CD4-positive, alpha-beta T cell treated with Interleukin-21 for 1 hour (primary cell): ENCODE measurements around the gene ATP2B3.

ENCODE experiments used
- DNase-seq: peaks from one replicate; pipeline ENCODE4 v3.0.0-alpha.2; 2020

ATP2B3 gene

DNA sequence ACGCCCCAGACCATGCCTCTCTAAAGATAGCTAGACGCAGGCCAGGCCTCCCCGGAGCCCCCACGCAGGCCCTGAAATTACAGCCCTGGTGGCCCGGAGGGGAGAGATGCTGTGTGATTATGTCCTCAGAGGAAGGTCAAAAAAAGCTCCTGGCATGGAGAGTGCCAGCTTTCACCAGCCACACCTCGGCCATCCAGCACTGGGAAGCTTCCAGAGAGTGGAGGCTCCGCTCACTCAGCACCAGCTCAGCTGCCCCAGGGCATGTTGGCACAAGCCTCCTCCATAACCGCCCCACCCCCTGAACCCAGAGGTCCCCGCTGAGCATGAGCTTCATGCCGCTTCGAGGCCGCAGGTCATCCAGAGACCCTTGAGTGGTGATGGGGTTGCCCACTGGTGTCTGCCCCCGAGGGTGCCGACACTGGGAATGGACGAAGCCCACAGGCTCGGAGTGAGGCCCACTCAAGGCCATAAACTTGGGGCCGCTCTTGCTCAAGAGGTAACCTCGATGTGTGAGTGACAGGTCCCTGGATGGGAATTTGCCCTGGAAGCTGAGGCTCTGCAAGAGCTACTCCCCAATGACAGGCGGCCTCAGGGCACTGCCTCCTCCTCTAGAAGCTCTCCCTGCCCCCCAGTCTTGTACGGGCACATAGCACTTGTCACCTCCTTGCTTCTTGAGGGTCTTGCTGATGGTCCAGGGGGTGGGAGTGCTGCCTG lies 27.1 kb upstream of the ATP2B3 start:
- DNase-seq: no peak

GRCh38 chrX:153491351-153491914 lies 26.0 kb upstream of the ATP2B3 start:
- no peak for DNase-seq

DNA sequence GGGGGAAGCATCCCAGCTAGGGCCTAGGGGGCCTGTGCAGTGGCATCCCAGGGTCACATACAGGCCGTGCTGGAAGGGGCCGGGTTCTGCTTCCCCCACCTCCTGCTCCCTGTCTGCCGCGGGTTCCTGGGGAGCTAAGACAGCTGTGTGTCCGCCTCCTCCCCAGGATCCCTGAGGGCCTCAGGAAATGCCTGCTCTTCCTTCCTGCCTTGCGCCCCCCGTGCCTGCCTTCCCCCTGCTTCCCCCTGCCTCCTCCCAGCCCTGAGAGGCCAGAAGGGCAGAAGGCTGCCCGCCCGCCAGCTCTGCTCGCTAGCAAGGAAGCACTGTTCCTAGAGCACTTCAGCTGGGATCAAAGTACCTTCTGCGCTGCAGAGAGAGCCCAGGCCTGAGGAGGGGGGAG lies 25.5 kb upstream of the ATP2B3 start:
- DNase-seq: no peak

DNA sequence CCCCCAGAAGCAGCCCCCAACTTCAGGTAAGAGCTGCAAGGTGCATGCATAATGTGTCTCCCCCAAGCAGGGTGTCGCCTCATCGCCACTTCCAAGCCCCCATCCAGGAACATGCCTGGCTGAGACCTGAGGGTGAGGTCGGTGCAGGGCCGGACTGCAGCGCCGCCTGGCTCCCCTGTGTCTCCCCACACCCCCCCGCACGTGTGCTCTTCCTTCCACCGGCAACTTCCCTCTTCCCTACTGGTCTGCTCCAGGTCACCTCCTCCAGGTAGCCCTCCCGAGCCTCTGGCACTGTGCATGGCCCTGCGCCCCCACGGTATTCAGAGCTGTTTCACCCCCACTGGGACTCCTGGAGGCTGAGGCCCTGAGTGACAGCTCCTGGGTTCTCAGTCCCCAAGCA lies 24.9 kb upstream of the ATP2B3 start:
- no peak for DNase-seq

- DNase-seq: no peak
Observed at GRCh38 chrX:153493085-153493484, 24.4 kb upstream of the ATP2B3 start.

DNA sequence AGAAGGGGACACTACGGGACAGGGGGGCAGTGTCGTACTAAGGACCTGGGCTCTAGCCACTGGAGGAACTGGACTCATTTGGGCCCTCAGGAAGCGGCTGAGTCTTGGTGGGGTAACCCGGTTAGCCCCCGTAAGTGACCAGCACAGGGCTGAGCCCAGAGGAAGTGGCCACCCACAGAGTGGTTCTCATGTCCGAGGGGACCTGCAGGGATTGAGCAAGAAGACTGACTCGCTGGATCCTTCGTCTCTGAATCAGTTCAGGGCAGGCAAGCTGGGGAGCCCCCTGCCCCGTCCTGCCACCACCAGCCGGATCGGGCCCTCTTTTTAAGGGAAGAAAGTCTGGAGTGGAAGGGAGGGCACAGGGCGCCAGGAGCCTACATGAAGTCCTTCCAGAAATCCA lies 23.4 kb upstream of the ATP2B3 start:
- DNase-seq: no peak

DNA sequence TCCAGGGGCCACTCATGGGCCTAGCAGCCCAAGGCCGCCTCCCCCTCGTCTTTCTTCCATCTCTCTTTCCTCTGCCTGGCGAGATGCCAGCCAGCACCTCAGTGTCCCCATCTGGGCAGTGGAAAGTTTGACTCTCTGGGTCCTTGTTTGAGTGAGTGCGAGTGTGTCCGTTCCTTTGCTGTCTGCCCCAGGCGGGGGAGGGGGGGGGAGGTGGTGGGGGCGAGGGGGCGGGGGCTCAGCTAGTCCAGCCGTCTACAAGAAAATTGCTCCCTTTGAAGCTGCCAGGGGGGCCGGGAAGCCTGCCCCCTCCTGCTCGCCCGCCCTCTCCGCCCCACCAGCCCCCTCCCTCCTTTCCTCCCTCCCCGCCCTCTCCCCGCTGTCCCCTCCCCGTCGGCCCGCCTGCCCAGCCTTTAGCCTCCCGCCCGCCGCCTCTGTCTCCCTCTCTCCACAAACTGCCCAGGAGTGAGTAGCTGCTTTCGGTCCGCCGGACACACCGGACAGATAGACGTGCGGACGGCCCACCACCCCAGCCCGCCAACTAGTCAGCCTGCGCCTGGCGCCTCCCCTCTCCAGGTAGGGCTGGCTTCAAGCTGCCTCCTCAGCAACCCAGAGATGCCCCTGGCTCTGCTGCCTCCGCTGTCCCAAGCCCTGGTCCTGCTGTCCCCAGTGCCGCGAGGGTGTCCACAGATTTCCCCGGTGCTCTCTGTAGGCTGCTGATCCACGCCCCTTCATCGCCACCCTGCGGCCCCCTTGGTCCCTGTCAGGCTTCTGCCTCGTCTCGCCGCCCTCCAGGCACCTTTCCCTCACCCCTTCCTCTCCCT lies 22.7 kb upstream of the ATP2B3 start, which contains the start of gene BGN:
Gene BGN (plus strand): TSS at position 440 of the 821 bp plus-strand sequence. CDS start 9,652 bp downstream, outside the sequence.
- peak; percentile 8 for DNase-seq

DNA sequence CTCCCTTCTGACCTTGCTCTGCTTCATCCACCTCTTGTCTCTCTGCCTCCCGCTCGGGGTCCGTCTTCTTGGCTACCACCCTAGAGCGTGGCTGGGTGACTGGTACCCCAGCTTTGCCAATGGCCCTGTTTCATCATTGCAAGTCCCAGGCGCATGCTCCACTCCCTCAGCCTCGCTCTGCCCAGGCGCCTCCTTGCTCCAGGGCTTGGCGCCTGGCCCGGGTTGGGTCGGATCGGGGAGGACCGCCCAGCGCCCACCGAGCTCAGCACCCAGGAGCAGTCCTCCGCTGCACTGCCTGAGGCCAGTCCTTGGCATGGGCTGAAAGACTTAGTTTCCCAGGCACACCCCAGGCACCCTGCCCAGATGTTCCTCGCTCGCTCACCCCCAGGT lies 22.1 kb upstream of the ATP2B3 start:
- DNase-seq: no peak

DNA sequence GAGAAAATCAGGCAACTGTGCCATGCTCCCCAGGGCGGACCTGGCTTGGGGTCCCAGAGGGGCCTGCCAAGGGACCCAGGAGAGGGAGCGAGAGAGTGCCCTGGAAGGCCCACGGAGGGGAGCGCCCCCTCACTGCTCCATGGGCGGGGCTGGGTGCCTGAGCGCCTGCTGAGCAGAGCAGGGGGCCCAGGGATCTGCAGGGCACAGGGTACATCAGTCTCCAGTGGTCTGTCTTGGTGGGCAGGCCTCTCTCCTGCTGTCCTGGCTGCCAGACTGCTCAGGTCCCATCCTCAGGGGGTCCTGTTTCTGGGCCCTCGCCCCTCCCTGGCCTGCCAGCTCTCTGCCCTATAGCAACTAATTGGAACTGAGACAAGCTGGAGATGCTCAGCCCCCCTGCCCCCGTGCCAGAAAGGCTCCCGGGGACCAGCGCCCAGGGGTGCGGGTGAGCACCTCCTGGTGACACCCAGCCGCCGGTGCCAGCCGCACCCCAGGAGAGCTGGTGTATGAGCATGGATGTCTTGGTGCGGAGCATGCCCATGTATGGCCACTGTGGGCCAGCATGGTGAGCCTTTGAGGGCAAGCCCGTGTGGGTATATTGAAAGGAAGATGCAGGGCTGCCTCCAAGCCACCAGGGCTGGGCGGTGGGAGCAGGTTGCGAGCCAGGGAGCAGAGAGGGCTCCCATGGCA lies 21.4 kb upstream of the ATP2B3 start:
- DNase-seq: no peak

DNA sequence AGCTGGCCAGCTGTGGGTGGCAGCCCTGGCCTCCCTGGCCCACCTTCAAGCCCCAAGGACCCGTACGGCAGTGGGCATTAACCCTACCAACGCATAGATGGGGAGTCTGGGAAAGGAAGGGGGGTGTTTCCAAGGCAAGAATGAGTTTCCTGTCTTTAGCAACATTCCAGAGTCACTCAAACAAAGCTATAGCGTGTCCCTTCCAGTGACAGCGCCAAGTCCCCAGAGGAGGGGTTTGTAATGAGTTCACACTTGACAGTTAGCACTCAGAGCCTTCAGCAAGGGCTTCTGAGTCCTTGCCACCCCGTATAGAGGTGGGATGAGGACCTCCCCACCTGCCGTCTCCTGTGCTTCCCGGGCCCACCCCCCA lies 20.9 kb upstream of the ATP2B3 start:
- no peak for DNase-seq

DNA sequence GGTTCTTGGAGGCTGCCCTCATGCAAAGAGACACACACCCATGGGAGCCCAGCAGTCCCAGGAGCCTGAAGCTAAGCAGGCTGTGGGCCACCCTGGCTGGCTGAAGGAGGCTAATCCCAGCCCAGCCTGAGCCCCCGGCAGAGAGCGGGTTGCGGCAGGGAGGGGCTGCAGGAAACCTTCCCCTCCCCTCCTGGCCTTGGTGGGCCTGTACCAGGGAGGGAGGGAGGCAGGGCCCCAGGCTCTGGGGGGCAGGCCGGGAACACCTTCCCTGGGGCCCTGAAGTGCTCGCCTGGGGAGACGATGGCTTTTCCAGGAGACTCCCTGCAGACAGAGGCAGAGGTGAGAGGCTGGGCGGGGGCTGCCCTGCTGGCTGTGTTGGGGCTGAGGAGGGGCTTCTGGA lies 19.0 kb upstream of the ATP2B3 start:
- no peak for DNase-seq

GRCh38 chrX:153499341-153499740 lies 18.1 kb upstream of the ATP2B3 start:
- no peak for DNase-seq

GRCh38 chrX:153499876-153500275 lies 17.6 kb upstream of the ATP2B3 start:
- DNase-seq: no peak

- no peak for DNase-seq
Observed at GRCh38 chrX:153500676-153501280, 16.7 kb upstream of the ATP2B3 start.

DNA sequence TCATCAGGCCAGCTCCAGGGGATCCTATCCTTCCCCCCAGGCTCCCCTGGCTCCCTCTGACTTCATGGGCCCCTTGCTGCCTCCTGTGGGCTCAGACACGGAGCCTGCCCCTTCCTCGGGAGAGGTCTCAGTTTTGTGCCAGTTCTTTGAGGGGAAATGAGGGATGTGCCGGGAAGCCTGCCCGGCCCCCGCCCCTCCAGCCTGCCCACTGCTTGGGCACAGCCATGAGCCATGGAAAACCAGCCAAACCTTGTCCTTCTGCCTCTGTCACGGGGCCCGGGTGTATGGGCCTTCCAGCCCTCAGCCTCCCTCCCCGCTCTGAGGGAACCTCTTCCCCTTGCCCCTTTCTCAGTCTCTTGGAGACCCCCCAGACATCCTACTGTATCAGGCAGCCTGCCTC lies 15.9 kb upstream of the ATP2B3 start:
- DNase-seq: no peak

GRCh38 chrX:153502131-153502530 lies 15.3 kb upstream of the ATP2B3 start:
- DNase-seq: no peak

- DNase-seq: no peak
Observed at GRCh38 chrX:153502796-153503195, 14.6 kb upstream of the ATP2B3 start.

- DNase-seq: no peak
Observed at GRCh38 chrX:153504445-153505016, 12.9 kb upstream of the ATP2B3 start.

- no peak for DNase-seq
Observed at GRCh38 chrX:153505361-153505760, 12.1 kb upstream of the ATP2B3 start.

DNA sequence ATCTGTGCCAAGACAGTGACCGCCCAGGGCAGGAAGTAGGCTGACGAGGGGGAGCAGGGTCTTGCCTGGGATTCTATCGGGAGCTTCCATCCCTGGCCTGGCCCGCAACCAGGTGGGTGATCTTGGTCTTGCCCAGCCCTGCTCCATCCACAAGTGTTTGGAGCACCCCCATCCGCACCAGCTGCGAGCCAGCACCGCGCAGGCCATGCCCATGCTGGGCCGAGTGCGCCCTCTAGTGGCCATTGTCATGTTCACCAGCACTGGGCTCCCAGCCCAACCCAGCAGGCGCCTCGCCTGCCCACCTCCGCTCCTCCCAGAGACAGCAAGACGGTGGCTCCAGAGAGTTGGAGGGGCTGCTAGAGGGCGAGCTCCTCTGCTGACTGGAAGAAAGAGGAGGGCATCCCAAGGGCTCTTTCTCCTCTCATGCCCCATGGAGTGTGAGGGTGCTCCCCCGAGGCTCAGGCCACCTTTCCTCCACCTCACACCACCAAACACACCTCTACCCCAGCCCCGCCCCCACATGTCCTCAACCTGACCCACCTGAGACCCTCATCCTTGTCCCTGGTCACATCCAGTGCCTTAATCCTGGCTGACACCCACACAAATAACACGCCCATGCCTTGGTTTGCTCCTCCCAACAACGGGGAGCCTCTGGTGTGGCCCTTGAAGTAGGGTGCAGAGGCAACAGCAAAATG lies 9.8 kb upstream of the ATP2B3 start:
- DNase-seq: peak; percentile 82

DNA sequence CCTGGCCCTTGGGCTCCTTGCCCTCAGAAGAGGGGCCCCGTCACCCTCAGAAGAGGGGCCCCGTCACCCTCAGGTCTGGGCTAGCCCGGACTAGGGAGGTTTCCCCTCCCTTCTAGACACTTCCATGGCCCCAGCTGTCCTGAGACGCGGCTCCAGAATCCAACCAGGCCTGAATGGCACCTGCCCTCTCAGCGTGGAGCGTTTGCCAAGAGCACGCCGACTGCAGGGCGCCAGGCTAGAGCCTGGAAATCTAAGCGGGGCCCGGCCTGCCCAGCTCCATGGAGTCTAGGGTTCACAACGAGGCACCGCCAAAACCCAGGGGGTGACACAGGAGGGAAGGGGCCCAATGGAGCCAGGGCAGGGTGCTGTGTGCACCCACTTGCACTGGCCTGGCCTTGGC lies 7.8 kb upstream of the ATP2B3 start:
- no peak for DNase-seq

DNA sequence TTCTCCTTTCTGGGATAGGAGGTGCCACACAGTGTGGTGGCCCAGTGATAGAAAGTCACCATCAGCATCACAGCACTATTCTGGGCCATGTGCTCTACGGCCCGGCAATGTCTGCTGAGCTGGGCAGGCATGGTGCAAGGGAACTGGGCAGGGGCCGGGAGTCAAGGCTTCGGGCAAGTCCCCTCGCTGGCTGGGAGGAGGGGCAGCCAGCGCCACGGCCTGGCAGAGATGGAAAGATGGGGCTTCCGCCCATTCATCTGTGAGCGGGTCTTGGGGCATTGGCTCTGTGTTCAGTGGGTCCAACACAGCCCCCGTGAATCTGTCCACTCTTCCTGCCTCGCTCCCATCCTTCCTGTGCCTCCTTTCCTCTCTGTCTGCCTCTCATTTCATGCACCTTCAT lies 7.1 kb upstream of the ATP2B3 start:
- no peak for DNase-seq
